Measurements from ENCODE around the gene IQGAP2.

GRCh38 chr5:76744632-76745031 lies 341.5 kb downstream of the IQGAP2 start:
- no peak for TF ChIP-seq CTCF (tag by site-specific recombination; IDR thresholded peaks at IDR 0.05)
- no peak for TF ChIP-seq PRDM1 (tag by site-specific recombination; IDR thresholded peaks at IDR 0.05)
- no peak for TF ChIP-seq ZNF626 (tag by site-specific recombination; IDR thresholded peaks at IDR 0.05)
- no peak for TF ChIP-seq ZNF274 (IDR thresholded peaks at IDR 0.05; ENCODE audit: low read length)
- TF ChIP-seq ZNF274 (tag by site-specific recombination; IDR thresholded peaks at IDR 0.05; ENCODE audit: borderline replicate concordance), result no peak
- TF ChIP-seq YY1 (tag by site-specific recombination; IDR thresholded peaks at IDR 0.05), result no peak
- TF ChIP-seq ZNF785 (tag by site-specific recombination; IDR thresholded peaks at IDR 0.05), result no peak

Measured in HEK293 (cell line).